GM23338 (cell line): Measurements from ENCODE around the gene MAPK14. TPM values are rescaled to one million over a fixed set of nuclear protein-coding genes. Genes with fewer than 3 reads are reported as not detected.

Source experiments
- ATAC-seq: fragments of 200-7000 bp; cut with Tn5 transposase; 3 replicates; pipeline ENCODE4 v1.9.1; 2020
- DNase-seq: peaks from one replicate; pipeline ENCODE4 v3.0.0-alpha.2; 2015; ENCODE audit warnings: low spot score
- H2AFZ ChIP-seq: fragments of 200-600 bp; sonication (generic); 2 replicates; pipeline ENCODE4 v1.8.0; 2016; ENCODE audit warnings: antibody characterized with exemption, mild to moderate bottlenecking, moderate library complexity
- H3F3A ChIP-seq: fragments of 200-600 bp; sonication (generic); replicated peaks from 2 replicates; pipeline ENCODE4 v1.8.0; 2017; ENCODE audit warnings: antibody characterized with exemption, mixed run types, low read depth
- H3K27ac ChIP-seq: fragments of 200-600 bp; sonication (generic); 2 replicates; pipeline ENCODE4 v1.6.1; 2016; ENCODE audit warnings: low read depth
- H3K27me3 ChIP-seq: fragments of 200-600 bp; sonication (generic); 2 replicates; pipeline ENCODE4 v1.8.0; 2016; ENCODE audit warnings: mild to moderate bottlenecking, mixed run types, moderate library complexity; ENCODE audit not compliant: insufficient read depth
- H3K36me3 ChIP-seq: fragments of 200-600 bp; sonication (generic); 2 replicates; pipeline ENCODE4 v1.8.0; 2016; ENCODE audit warnings: mild to moderate bottlenecking; ENCODE audit not compliant: insufficient read depth
- H3K4me1 ChIP-seq: fragments of 200-600 bp; sonication (generic); 2 replicates; pipeline ENCODE4 v1.8.0; 2016; ENCODE audit warnings: mild to moderate bottlenecking, moderate library complexity; ENCODE audit not compliant: insufficient read depth
- H3K4me2 ChIP-seq: fragments of 200-600 bp; sonication (generic); 2 replicates; pipeline ENCODE4 v1.7.1; 2017; ENCODE audit warnings: mixed run types
- H3K4me3 ChIP-seq: fragments of 200-600 bp; sonication (generic); 2 replicates; pipeline ENCODE4 v1.6.1; 2016; ENCODE audit warnings: mixed run types
- H3K79me2 ChIP-seq: fragments of 200-600 bp; sonication (generic); replicated peaks from 2 replicates; pipeline ENCODE4 v1.8.0; 2017; ENCODE audit warnings: mild to moderate bottlenecking; ENCODE audit not compliant: insufficient read depth
- H3K9me2 ChIP-seq: fragments of 200-600 bp; sonication (generic); 2 replicates; pipeline ENCODE4 v1.8.0; 2017; ENCODE audit not compliant: insufficient read depth
- H4K20me1 ChIP-seq: fragments of 200-600 bp; sonication (generic); replicated peaks from 2 replicates; pipeline ENCODE4 v1.8.0; 2017; ENCODE audit warnings: mild to moderate bottlenecking; ENCODE audit not compliant: insufficient read depth
- H3K27ac Mint-ChIP-seq: 2 replicates; pipeline ENCODE4 v1.8.0; 2020; ENCODE audit warnings: inconsistent platforms, mild to moderate bottlenecking, moderate library complexity, mixed read lengths
- H3K27me3 Mint-ChIP-seq: 3 replicates; pipeline ENCODE4 v1.8.0; 2022; ENCODE audit warnings: low read depth, mild to moderate bottlenecking, moderate library complexity, mixed read lengths, inconsistent platforms; ENCODE audit not compliant: insufficient read depth, poor library complexity
- H3K36me3 Mint-ChIP-seq: 3 replicates; pipeline ENCODE4 v1.8.0; 2021; ENCODE audit warnings: low read depth, mild to moderate bottlenecking, inconsistent platforms, moderate library complexity, mixed read lengths
- H3K4me1 Mint-ChIP-seq: 3 replicates; pipeline ENCODE4 v1.8.0; 2020; ENCODE audit warnings: mild to moderate bottlenecking, inconsistent platforms, mixed read lengths
- H3K4me3 Mint-ChIP-seq: 3 replicates; pipeline ENCODE4 v1.8.0; 2021; ENCODE audit warnings: moderate library complexity, mild to moderate bottlenecking, inconsistent platforms, mixed read lengths
- H3K9me3 Mint-ChIP-seq: 3 replicates; pipeline ENCODE4 v1.8.0; 2020; ENCODE audit warnings: moderate library complexity, mild to moderate bottlenecking, inconsistent platforms, mixed read lengths
- CREB1 ChIP-seq: fragments of 250-450 bp; sonication (Bioruptor Pico); IDR thresholded peaks from 2 replicates; pipeline ENCODE4 v1.5.0; 2020; ENCODE audit warnings: low read depth, mild to moderate bottlenecking, moderate library complexity
- CTCF ChIP-seq, 2 experiments: fragments of 200-600 bp in 1 of 2; sonication (generic) in 1 of 2; conservative IDR thresholded peaks; 2 replicates each; pipeline versions ENCODE4 v1.5.1 to v1.6.1; 2016 to 2017; ENCODE audit warnings: antibody characterized with exemption in 2 of 2, low read depth in 2 of 2, mild to moderate bottlenecking in 2 of 2, moderate library complexity in 1 of 2
- EZH2 ChIP-seq: fragments of 200-600 bp; sonication (generic); IDR thresholded peaks from one replicate; pipeline ENCODE4 v1.8.0; 2017; ENCODE audit warnings: antibody characterized with exemption, mild to moderate bottlenecking, low read depth; ENCODE audit not compliant: unreplicated experiment
- EZH2phosphoT487 ChIP-seq: fragments of 200-600 bp; sonication (generic); IDR thresholded peaks from one replicate; pipeline ENCODE4 v1.8.1; 2018; ENCODE audit warnings: antibody characterized with exemption; ENCODE audit not compliant: unreplicated experiment
- JUNB ChIP-seq: IDR thresholded peaks from one replicate; pipeline ENCODE4 v1.6.1; 2016; ENCODE audit warnings: antibody characterized with exemption; ENCODE audit not compliant: unreplicated experiment
- NANOG ChIP-seq: IDR thresholded peaks from 2 replicates; pipeline ENCODE4 v1.6.1; 2016; ENCODE audit warnings: antibody characterized with exemption, borderline replicate concordance
- POLR2AphosphoS5 ChIP-seq: IDR thresholded peaks from 2 replicates; pipeline ENCODE4 v1.6.1; 2016; ENCODE audit warnings: antibody characterized with exemption, low read depth
- STAT1 ChIP-seq: IDR thresholded peaks from one replicate; pipeline ENCODE4 v1.6.1; 2016; ENCODE audit warnings: antibody characterized with exemption; ENCODE audit not compliant: unreplicated experiment
- ZNF114 ChIP-seq: fragments of 250-450 bp; sonication (Bioruptor Pico); IDR thresholded peaks from 2 replicates; pipeline ENCODE4 v1.5.0; 2020; ENCODE audit warnings: mild to moderate bottlenecking, moderate library complexity
- ZNF462 ChIP-seq: fragments of 250-450 bp; sonication (Bioruptor Pico); IDR thresholded peaks from 2 replicates; pipeline ENCODE4 v1.5.0; 2020; ENCODE audit warnings: mild to moderate bottlenecking, moderate library complexity
- polyA plus RNA-seq: library from polyadenylated mRNA; unstranded; fragments of >200 nt; fragmentation: Nextera tagmentation; extraction: Ambion mirVana; gene quantifications from 2 replicates; pipeline ENCODE4 v1.2.1, GENCODE V29; 2016
- total RNA-seq: library from RNA; depleted of rRNA; stranded (reverse); fragments of >200 nt; shearing (Covaris generic); gene quantifications from 2 replicates; pipeline ENCODE4 v1.2.3, GENCODE V29; 2014
- TF ChIP-seq, protein P1 (sequence below): IDR thresholded peaks from 2 replicates; pipeline ENCODE4 v1.6.1; 2016; ENCODE audit warnings: antibody characterized with exemption

MAPK14 gene
- total and polyA plus RNA-seq, 2 experiments from 2014 or later, result 8.8 to 44.5 TPM

GRCh38 chr6:36095497-36096391, 68.1 kb downstream of the MAPK14 start:
- Mint-ChIP-seq H3K27ac (no peak overlapping the region), H3K4me1 (peaks cover 9% of the 10 kb centered on the region), H3K27me3 (no peaks in the 10 kb centered on the region), H3K4me3 (no peak overlapping the region), H3K9me3 (no peaks in the 10 kb centered on the region), H3K36me3 (no peaks in the 10 kb centered on the region)
- Histone ChIP-seq H4K20me1 (no peaks in the 10 kb centered on the region; the same call in 1 of the 2 replicates), H3K27me3 (no peaks in the 10 kb centered on the region), H3K9me2 (no peaks in the 10 kb centered on the region), H3K4me3 (no peak overlapping the region), H2AFZ (no peak overlapping the region), H3K27ac (no peak overlapping the region), H3K4me2 (no peak overlapping the region), H3K79me2 (no peaks in the 10 kb centered on the region), H3K4me1 (no peaks in the 10 kb centered on the region; the same call in 1 of the 2 replicates), H3K36me3 (no peaks in the 10 kb centered on the region), H3F3A (no peaks in the 10 kb centered on the region)
- ATAC-seq, result no peak; the same call in 2 of the 3 replicates
- DNase-seq, result no peak
- TF ChIP-seq EZH2 (no peak), ZNF114 (CRISPR knock-in tag) (no peak), ZNF462 (CRISPR knock-in tag) (no peak), CTCF (conservative IDR thresholded peaks at IDR 0.05; ENCODE audit: low read depth in 2 of 2) (no peak), POLR2AphosphoS5 (no peak), EZH2phosphoT487 (no peak), NANOG (no peak), STAT1 (no peak), JUNB (no peak), CREB1 (CRISPR knock-in tag) (no peak)
- TF ChIP-seq, protein P1, sequence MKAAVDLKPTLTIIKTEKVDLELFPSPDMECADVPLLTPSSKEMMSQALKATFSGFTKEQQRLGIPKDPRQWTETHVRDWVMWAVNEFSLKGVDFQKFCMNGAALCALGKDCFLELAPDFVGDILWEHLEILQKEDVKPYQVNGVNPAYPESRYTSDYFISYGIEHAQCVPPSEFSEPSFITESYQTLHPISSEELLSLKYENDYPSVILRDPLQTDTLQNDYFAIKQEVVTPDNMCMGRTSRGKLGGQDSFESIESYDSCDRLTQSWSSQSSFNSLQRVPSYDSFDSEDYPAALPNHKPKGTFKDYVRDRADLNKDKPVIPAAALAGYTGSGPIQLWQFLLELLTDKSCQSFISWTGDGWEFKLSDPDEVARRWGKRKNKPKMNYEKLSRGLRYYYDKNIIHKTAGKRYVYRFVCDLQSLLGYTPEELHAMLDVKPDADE, result no peak
